H9 (cell line): ENCODE measurements around the gene ZNF567. TPM values are rescaled to one million over a fixed set of nuclear protein-coding genes. Genes with fewer than 3 reads are reported as not detected.

Experiments used
- DNase-seq: peaks from one replicate; pipeline ENCODE4 v3.0.0-alpha.2; 2017
- H2AFZ ChIP-seq: one replicate; pipeline ENCODE4 v1.6.1; 2013; ENCODE audit warnings: mild to moderate bottlenecking, low read length, control low read depth, moderate library complexity
- H2AK5ac ChIP-seq: 2 replicates; pipeline ENCODE4 v1.6.1; 2013; ENCODE audit warnings: low read length, control low read depth, mixed read lengths; ENCODE audit not compliant: insufficient read length
- H2BK120ac ChIP-seq: one replicate; pipeline ENCODE4 v1.6.1; 2013; ENCODE audit warnings: low read depth, mild to moderate bottlenecking, low read length, control low read depth, inconsistent platforms; ENCODE audit not compliant: poor library complexity, severe bottlenecking
- H2BK12ac ChIP-seq: 2 replicates; pipeline ENCODE4 v1.6.1; 2013; ENCODE audit warnings: low read length, control low read depth, mixed read lengths, low read depth; ENCODE audit not compliant: insufficient read length
- H2BK15ac ChIP-seq: 2 replicates; pipeline ENCODE4 v1.6.1; 2013; ENCODE audit warnings: low read depth, low read length, control low read depth
- H2BK20ac ChIP-seq: one replicate; pipeline ENCODE4 v1.6.1; 2013; ENCODE audit warnings: low read depth, mild to moderate bottlenecking, low read length, control low read depth, inconsistent platforms; ENCODE audit not compliant: poor library complexity, severe bottlenecking
- H2BK5ac ChIP-seq: 2 replicates; pipeline ENCODE4 v1.6.1; 2013; ENCODE audit warnings: low read length, control low read depth, mixed read lengths; ENCODE audit not compliant: insufficient read length
- H3K14ac ChIP-seq: 2 replicates; pipeline ENCODE4 v1.6.1; 2013; ENCODE audit warnings: low read length, control low read depth; ENCODE audit not compliant: insufficient read depth
- H3K18ac ChIP-seq: 2 replicates; pipeline ENCODE4 v1.6.1; 2013; ENCODE audit warnings: low read depth, mild to moderate bottlenecking, mixed read lengths, low read length, control low read depth; ENCODE audit not compliant: insufficient read length
- H3K23ac ChIP-seq: 2 replicates; pipeline ENCODE4 v1.6.1; 2013; ENCODE audit warnings: low read length, control low read depth, mixed read lengths, low read depth; ENCODE audit not compliant: insufficient read length
- H3K23me2 ChIP-seq: 2 replicates; pipeline ENCODE4 v1.6.1; 2013; ENCODE audit warnings: low read depth, mild to moderate bottlenecking, mixed read lengths, low read length, control low read depth; ENCODE audit not compliant: insufficient read length, poor library complexity, severe bottlenecking
- H3K27ac ChIP-seq: 2 replicates; pipeline ENCODE4 v1.5.1; 2013; ENCODE audit warnings: low read length, control low read depth, mixed read lengths, low read depth; ENCODE audit not compliant: insufficient read length
- H3K27me3 ChIP-seq: 2 replicates; pipeline ENCODE4 v1.6.1; 2013; ENCODE audit warnings: low read length, control low read depth, inconsistent platforms; ENCODE audit not compliant: insufficient read depth
- H3K4ac ChIP-seq: 2 replicates; pipeline ENCODE4 v1.6.1; 2013; ENCODE audit warnings: low read depth, mild to moderate bottlenecking, control low read depth, inconsistent platforms, low read length, moderate library complexity
- H3K4me1 ChIP-seq: 2 replicates; pipeline ENCODE4 v1.6.1; 2013; ENCODE audit warnings: low read length, control low read depth, inconsistent platforms; ENCODE audit not compliant: insufficient read depth
- H3K4me2 ChIP-seq: 2 replicates; pipeline ENCODE4 v1.6.1; 2013; ENCODE audit warnings: low read length, control low read depth, mixed read lengths; ENCODE audit not compliant: insufficient read length, insufficient read depth
- H3K56ac ChIP-seq: 2 replicates; pipeline ENCODE4 v1.6.1; 2013; ENCODE audit warnings: low read depth, mild to moderate bottlenecking, mixed read lengths, low read length, control low read depth; ENCODE audit not compliant: insufficient read length
- H3K79me1 ChIP-seq: 2 replicates; pipeline ENCODE4 v1.6.1; 2013; ENCODE audit warnings: low read depth, mild to moderate bottlenecking, moderate library complexity, low read length, control low read depth, inconsistent platforms; ENCODE audit not compliant: insufficient read depth, poor library complexity, severe bottlenecking
- H3K79me2 ChIP-seq: 2 replicates; pipeline ENCODE4 v1.6.1; 2013; ENCODE audit warnings: low read length, control low read depth, inconsistent platforms; ENCODE audit not compliant: insufficient read depth
- H3K9ac ChIP-seq: 2 replicates; pipeline ENCODE4 v1.6.1; 2013; ENCODE audit warnings: low read length, control low read depth, mixed read lengths; ENCODE audit not compliant: insufficient read length; ENCODE audit errors: extremely low read depth
- H3K9me3 ChIP-seq: one replicate; pipeline ENCODE4 v1.6.1; 2013; ENCODE audit warnings: low read depth, low read length, inconsistent platforms; ENCODE audit not compliant: control insufficient read depth
- H3T11ph ChIP-seq: one replicate; pipeline ENCODE4 v1.6.1; 2013; ENCODE audit warnings: mild to moderate bottlenecking, low read length, control low read depth, inconsistent platforms
- H4K20me1 ChIP-seq: one replicate; pipeline ENCODE4 v1.6.1; 2013; ENCODE audit not compliant: control insufficient read depth, insufficient read length, insufficient read depth
- H4K5ac ChIP-seq: 2 replicates; pipeline ENCODE4 v1.6.1; 2013; ENCODE audit warnings: low read depth, mild to moderate bottlenecking, mixed read lengths, low read length, control low read depth; ENCODE audit not compliant: insufficient read length
- H4K8ac ChIP-seq: replicated peaks from 2 replicates; pipeline ENCODE4 v1.6.1; 2013; ENCODE audit warnings: low read length, control low read depth, mixed read lengths, low read depth; ENCODE audit not compliant: insufficient read length
- H4K91ac ChIP-seq: 2 replicates; pipeline ENCODE4 v1.6.1; 2013; ENCODE audit warnings: low read depth, mild to moderate bottlenecking, moderate library complexity, mixed read lengths, low read length, control low read depth; ENCODE audit not compliant: insufficient read length
- H3K27ac Mint-ChIP-seq, 3 experiments: 2 replicates in 2 of 3; 3 replicates in 1 of 3; pipeline ENCODE4 v1.8.0; 2020 to 2021; ENCODE audit warnings: mixed read lengths in 3 of 3, mild to moderate bottlenecking in 1 of 3, moderate library complexity in 1 of 3
- H3K27me3 Mint-ChIP-seq: 2 replicates; pipeline ENCODE4 v1.8.0; 2021; ENCODE audit warnings: low read depth, mild to moderate bottlenecking, moderate library complexity, mixed read lengths
- H3K36me3 Mint-ChIP-seq, 3 experiments: 2 replicates in 2 of 3; 3 replicates in 1 of 3; pipeline ENCODE4 v1.8.0; 2020 to 2021; ENCODE audit warnings: low read depth in 3 of 3, mixed read lengths in 3 of 3; ENCODE audit not compliant: insufficient read depth in 1 of 3
- H3K4me1 Mint-ChIP-seq, 2 experiments: 2 replicates each; pipeline ENCODE4 v1.8.0; 2020; ENCODE audit warnings: mixed read lengths in 2 of 2
- H3K4me3 Mint-ChIP-seq, 2 experiments: 2 replicates in 1 of 2; 3 replicates in 1 of 2; pipeline ENCODE4 v1.8.0; 2020 to 2021; ENCODE audit warnings: mild to moderate bottlenecking in 2 of 2, mixed read lengths in 2 of 2, moderate library complexity in 1 of 2
- H3K9me3 Mint-ChIP-seq, 2 experiments: 2 replicates in 1 of 2; 3 replicates in 1 of 2; pipeline ENCODE4 v1.8.0; 2020; ENCODE audit warnings: mild to moderate bottlenecking in 2 of 2, mixed read lengths in 2 of 2, moderate library complexity in 1 of 2
- CTCF ChIP-seq: fragments of 200-600 bp; sonication (generic); conservative IDR thresholded peaks from 3 replicates; pipeline ENCODE4 v1.8.0; 2021; ENCODE audit warnings: antibody characterized with exemption, mild to moderate bottlenecking
- WGBS: extraction: QIAGEN DNeasy Blood & Tissue Kit; methylation state at CpG from one replicate; pipeline ENCODE4 v1.1.7; 2013; ENCODE audit warnings: missing lambda C conversion rate, low lambda C conversion rate, mixed read lengths; ENCODE audit not compliant: insufficient read length; ENCODE audit errors: extremely low coverage; 5-methylcytosine and 5-hydroxymethylcytosine counted together
- total RNA-seq: library from RNA; stranded (reverse); gene quantifications from 2 replicates; pipeline ENCODE4 v1.2.1, GENCODE V29; 2021

The ZNF567 gene
- total RNA-seq, 1 experiment from 2014 or later, result 16.1 TPM

- WGBS, result no CpG with 5 or more reads among the region's 2 CpGs
- Histone ChIP-seq H2BK5ac (no peak overlapping the region), H3K23ac (no peak overlapping the region), H3T11ph (no peak overlapping the region), H3K79me1 (no peaks in the 10 kb centered on the region), H2AK5ac (no peak overlapping the region), H3K79me2 (peaks cover 4% of the 10 kb centered on the region; the same call in 1 of the 2 replicates), H3K18ac (no peak overlapping the region), H3K27ac (no peak overlapping the region), H4K8ac (no peak overlapping the region), H2BK20ac (no peak overlapping the region), H4K91ac (no peak overlapping the region), H4K5ac (no peak overlapping the region), H3K4me1 (peaks cover 3% of the 10 kb centered on the region; the same call in 1 of the 2 replicates), H3K4me2 (peak overlapping the region; percentile 17), H3K23me2 (no peaks in the 10 kb centered on the region), H3K9ac (no peak overlapping the region), H2BK120ac (no peak overlapping the region), H3K14ac (no peak overlapping the region), H4K20me1 (no peaks in the 10 kb centered on the region), H3K4ac (no peak overlapping the region), H2AFZ (no peak overlapping the region), H3K9me3 (no peaks in the 10 kb centered on the region), H3K27me3 (no peaks in the 10 kb centered on the region), H2BK12ac (no peak overlapping the region), H3K56ac (no peak overlapping the region), H2BK15ac (no peak overlapping the region)
- Mint-ChIP-seq H3K4me3 (peak overlapping the region; percentile 60 to 99), H3K36me3 (peaks cover 19 to 57% (median 26%) of the 10 kb centered on the region in 3 experiments), H3K9me3 (peaks cover 3 to 69% of the 10 kb centered on the region in 2 experiments), H3K27me3 (no peaks in the 10 kb centered on the region), H3K27ac (no peak overlapping the region), H3K4me1 (peaks cover 11 to 13% of the 10 kb centered on the region in 2 experiments)
- no peak for DNase-seq
- TF ChIP-seq CTCF, result no peak
Measured at GRCh38 chr19:36668646-36669045, 18.8 kb upstream of the ZNF567 start.
